GM23338 (cell line): ENCODE measurements around the gene HSP90AB1. TPM values are rescaled to one million over a fixed set of nuclear protein-coding genes. Genes with fewer than 3 reads are reported as not detected.

Experiments
- ATAC-seq: fragments of 200-7000 bp; cut with Tn5 transposase; 3 replicates; pipeline ENCODE4 v1.9.1; 2020
- DNase-seq: peaks from one replicate; pipeline ENCODE4 v3.0.0-alpha.2; 2015; ENCODE audit warnings: low spot score
- H2AFZ ChIP-seq: fragments of 200-600 bp; sonication (generic); 2 replicates; pipeline ENCODE4 v1.8.0; 2016; ENCODE audit warnings: antibody characterized with exemption, mild to moderate bottlenecking, moderate library complexity
- H3F3A ChIP-seq: fragments of 200-600 bp; sonication (generic); replicated peaks from 2 replicates; pipeline ENCODE4 v1.8.0; 2017; ENCODE audit warnings: antibody characterized with exemption, mixed run types, low read depth
- H3K27ac ChIP-seq: fragments of 200-600 bp; sonication (generic); 2 replicates; pipeline ENCODE4 v1.6.1; 2016; ENCODE audit warnings: low read depth
- H3K27me3 ChIP-seq: fragments of 200-600 bp; sonication (generic); 2 replicates; pipeline ENCODE4 v1.8.0; 2016; ENCODE audit warnings: mild to moderate bottlenecking, mixed run types, moderate library complexity; ENCODE audit not compliant: insufficient read depth
- H3K36me3 ChIP-seq: fragments of 200-600 bp; sonication (generic); 2 replicates; pipeline ENCODE4 v1.8.0; 2016; ENCODE audit warnings: mild to moderate bottlenecking; ENCODE audit not compliant: insufficient read depth
- H3K4me1 ChIP-seq: fragments of 200-600 bp; sonication (generic); 2 replicates; pipeline ENCODE4 v1.8.0; 2016; ENCODE audit warnings: mild to moderate bottlenecking, moderate library complexity; ENCODE audit not compliant: insufficient read depth
- H3K4me2 ChIP-seq: fragments of 200-600 bp; sonication (generic); 2 replicates; pipeline ENCODE4 v1.7.1; 2017; ENCODE audit warnings: mixed run types
- H3K4me3 ChIP-seq: fragments of 200-600 bp; sonication (generic); 2 replicates; pipeline ENCODE4 v1.6.1; 2016; ENCODE audit warnings: mixed run types
- H3K79me2 ChIP-seq: fragments of 200-600 bp; sonication (generic); replicated peaks from 2 replicates; pipeline ENCODE4 v1.8.0; 2017; ENCODE audit warnings: mild to moderate bottlenecking; ENCODE audit not compliant: insufficient read depth
- H3K9me2 ChIP-seq: fragments of 200-600 bp; sonication (generic); 2 replicates; pipeline ENCODE4 v1.8.0; 2017; ENCODE audit not compliant: insufficient read depth
- H4K20me1 ChIP-seq: fragments of 200-600 bp; sonication (generic); replicated peaks from 2 replicates; pipeline ENCODE4 v1.8.0; 2017; ENCODE audit warnings: mild to moderate bottlenecking; ENCODE audit not compliant: insufficient read depth
- H3K27ac Mint-ChIP-seq: 2 replicates; pipeline ENCODE4 v1.8.0; 2020; ENCODE audit warnings: inconsistent platforms, mild to moderate bottlenecking, moderate library complexity, mixed read lengths
- H3K27me3 Mint-ChIP-seq: 3 replicates; pipeline ENCODE4 v1.8.0; 2022; ENCODE audit warnings: low read depth, mild to moderate bottlenecking, moderate library complexity, mixed read lengths, inconsistent platforms; ENCODE audit not compliant: insufficient read depth, poor library complexity
- H3K36me3 Mint-ChIP-seq: 3 replicates; pipeline ENCODE4 v1.8.0; 2021; ENCODE audit warnings: low read depth, mild to moderate bottlenecking, inconsistent platforms, moderate library complexity, mixed read lengths
- H3K4me1 Mint-ChIP-seq: 3 replicates; pipeline ENCODE4 v1.8.0; 2020; ENCODE audit warnings: mild to moderate bottlenecking, inconsistent platforms, mixed read lengths
- H3K4me3 Mint-ChIP-seq: 3 replicates; pipeline ENCODE4 v1.8.0; 2021; ENCODE audit warnings: moderate library complexity, mild to moderate bottlenecking, inconsistent platforms, mixed read lengths
- H3K9me3 Mint-ChIP-seq: 3 replicates; pipeline ENCODE4 v1.8.0; 2020; ENCODE audit warnings: moderate library complexity, mild to moderate bottlenecking, inconsistent platforms, mixed read lengths
- ETS1 ChIP-seq: IDR thresholded peaks from 2 replicates; pipeline ENCODE4 v1.6.1; 2016; ENCODE audit warnings: antibody characterized with exemption
- EZH2 ChIP-seq: fragments of 200-600 bp; sonication (generic); IDR thresholded peaks from one replicate; pipeline ENCODE4 v1.8.0; 2017; ENCODE audit warnings: antibody characterized with exemption, mild to moderate bottlenecking, low read depth; ENCODE audit not compliant: unreplicated experiment
- EZH2phosphoT487 ChIP-seq: fragments of 200-600 bp; sonication (generic); IDR thresholded peaks from one replicate; pipeline ENCODE4 v1.8.1; 2018; ENCODE audit warnings: antibody characterized with exemption; ENCODE audit not compliant: unreplicated experiment
- JUNB ChIP-seq: IDR thresholded peaks from one replicate; pipeline ENCODE4 v1.6.1; 2016; ENCODE audit warnings: antibody characterized with exemption; ENCODE audit not compliant: unreplicated experiment
- NANOG ChIP-seq: IDR thresholded peaks from 2 replicates; pipeline ENCODE4 v1.6.1; 2016; ENCODE audit warnings: antibody characterized with exemption, borderline replicate concordance
- POLR2AphosphoS5 ChIP-seq: IDR thresholded peaks from 2 replicates; pipeline ENCODE4 v1.6.1; 2016; ENCODE audit warnings: antibody characterized with exemption, low read depth
- ZNF114 ChIP-seq: fragments of 250-450 bp; sonication (Bioruptor Pico); IDR thresholded peaks from 2 replicates; pipeline ENCODE4 v1.5.0; 2020; ENCODE audit warnings: mild to moderate bottlenecking, moderate library complexity
- ZNF331 ChIP-seq: fragments of 250-450 bp; sonication (Bioruptor Pico); IDR thresholded peaks from 2 replicates; pipeline ENCODE4 v1.5.0; 2020; ENCODE audit warnings: low read depth, mild to moderate bottlenecking, moderate library complexity
- ZNF462 ChIP-seq: fragments of 250-450 bp; sonication (Bioruptor Pico); IDR thresholded peaks from 2 replicates; pipeline ENCODE4 v1.5.0; 2020; ENCODE audit warnings: mild to moderate bottlenecking, moderate library complexity
- polyA plus RNA-seq: library from polyadenylated mRNA; unstranded; fragments of >200 nt; fragmentation: Nextera tagmentation; extraction: Ambion mirVana; gene quantifications from 2 replicates; pipeline ENCODE4 v1.2.1, GENCODE V29; 2016
- total RNA-seq: library from RNA; depleted of rRNA; stranded (reverse); fragments of >200 nt; shearing (Covaris generic); gene quantifications from 2 replicates; pipeline ENCODE4 v1.2.3, GENCODE V29; 2014
- TF ChIP-seq, protein P1 (sequence below): IDR thresholded peaks from one replicate; pipeline ENCODE4 v1.6.1; 2018; ENCODE audit warnings: antibody characterized with exemption; ENCODE audit not compliant: unreplicated experiment
- TF ChIP-seq, protein P2 (sequence below), 2 experiments: fragments of 200-600 bp in 1 of 2; sonication (generic) in 1 of 2; conservative IDR thresholded peaks; 2 replicates each; pipeline versions ENCODE4 v1.5.1 to v1.6.1; 2016 to 2017; ENCODE audit warnings: antibody characterized with exemption in 2 of 2, low read depth in 2 of 2, mild to moderate bottlenecking in 2 of 2, moderate library complexity in 1 of 2

Gene HSP90AB1
- total and polyA plus RNA-seq, 2 experiments from 2014 or later: 1,425 to 2,361 TPM

DNA sequence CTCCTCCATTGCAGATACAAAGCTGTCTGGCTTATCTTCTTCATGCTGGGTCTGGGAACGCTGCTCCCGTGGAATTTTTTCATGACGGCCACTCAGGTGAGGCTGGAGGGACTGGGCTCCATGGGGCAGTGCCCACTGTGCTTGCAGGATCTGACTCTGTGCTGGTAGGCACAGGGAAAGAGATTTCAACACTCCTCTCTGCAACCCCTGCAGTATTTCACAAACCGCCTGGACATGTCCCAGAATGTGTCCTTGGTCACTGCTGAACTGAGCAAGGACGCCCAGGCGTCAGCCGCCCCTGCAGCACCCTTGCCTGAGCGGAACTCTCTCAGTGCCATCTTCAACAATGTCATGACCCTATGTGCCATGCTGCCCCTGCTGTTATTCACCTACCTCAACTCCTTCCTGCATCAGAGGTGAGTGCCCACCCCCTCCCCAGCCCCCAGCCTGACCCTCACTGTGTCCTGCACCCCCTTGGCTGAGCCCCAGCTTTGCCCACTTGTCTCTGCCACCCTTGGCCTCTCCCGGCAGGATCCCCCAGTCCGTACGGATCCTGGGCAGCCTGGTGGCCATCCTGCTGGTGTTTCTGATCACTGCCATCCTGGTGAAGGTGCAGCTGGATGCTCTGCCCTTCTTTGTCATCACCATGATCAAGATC is 17.4 kb upstream of the HSP90AB1 start (continued):
- no peak for TF ChIP-seq ZNF462 (CRISPR knock-in tag)
- no peak for TF ChIP-seq POLR2AphosphoS5

DNA sequence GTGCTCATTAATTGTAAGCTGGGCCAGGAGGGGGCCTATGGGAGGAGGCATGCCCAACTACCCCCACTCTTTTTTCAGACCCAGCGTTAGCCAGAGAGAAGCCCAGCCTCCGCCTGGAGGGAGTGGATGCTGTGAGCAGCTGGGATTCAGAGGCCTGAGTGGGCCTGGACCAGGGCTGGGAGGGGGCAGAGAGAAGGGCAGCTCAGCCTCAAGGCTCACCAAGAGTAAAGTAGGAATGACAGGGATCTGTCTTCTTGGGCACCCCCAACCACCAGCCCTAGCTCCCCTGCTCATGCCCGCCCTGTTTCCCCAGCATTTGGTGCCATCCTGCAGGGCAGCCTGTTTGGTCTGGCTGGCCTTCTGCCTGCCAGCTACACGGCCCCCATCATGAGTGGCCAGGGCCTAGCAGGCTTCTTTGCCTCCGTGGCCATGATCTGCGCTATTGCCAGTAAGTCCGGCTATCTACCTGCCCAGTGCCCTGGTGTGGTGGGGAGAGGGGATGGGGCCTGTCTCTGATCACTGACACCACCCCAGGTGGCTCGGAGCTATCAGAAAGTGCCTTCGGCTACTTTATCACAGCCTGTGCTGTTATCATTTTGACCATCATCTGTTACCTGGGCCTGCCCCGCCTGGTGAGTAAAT is 16.7 kb upstream of the HSP90AB1 start:
- Mint-ChIP-seq H3K27ac (0 out of 2 replicates have a peak overlapping the region, but pooled peaks have one; percentile 62), H3K36me3 (peaks cover 70% of the 10 kb centered on the region), H3K9me3 (no peaks in the 10 kb centered on the region; the same call in 2 of the 3 replicates), H3K4me3 (no peak overlapping the region), H3K4me1 (peaks cover 56% of the 10 kb centered on the region), H3K27me3 (peaks cover 24% of the 10 kb centered on the region)
- Histone ChIP-seq H3K4me1 (peaks cover 24% of the 10 kb centered on the region), H3K4me2 (no peak overlapping the region), H3K9me2 (no peaks in the 10 kb centered on the region), H4K20me1 (peaks cover 32% of the 10 kb centered on the region), H3K4me3 (no peak overlapping the region), H3K27ac (no peak overlapping the region), H3F3A (peaks cover 16% of the 10 kb centered on the region), H3K79me2 (peaks cover 30% of the 10 kb centered on the region), H3K27me3 (no peaks in the 10 kb centered on the region), H2AFZ (no peak overlapping the region), H3K36me3 (peaks cover 4% of the 10 kb centered on the region; the same call in 1 of the 2 replicates)
- DNase-seq: no peak
- no peak for ATAC-seq
- TF ChIP-seq POLR2AphosphoS5 (no peak), NANOG (no peak), JUNB (no peak), ETS1 (no peak), ZNF114 (no peak), ZNF331 (CRISPR knock-in tag) (no peak), EZH2 (no peak), EZH2phosphoT487 (no peak)
- TF ChIP-seq, protein P1, sequence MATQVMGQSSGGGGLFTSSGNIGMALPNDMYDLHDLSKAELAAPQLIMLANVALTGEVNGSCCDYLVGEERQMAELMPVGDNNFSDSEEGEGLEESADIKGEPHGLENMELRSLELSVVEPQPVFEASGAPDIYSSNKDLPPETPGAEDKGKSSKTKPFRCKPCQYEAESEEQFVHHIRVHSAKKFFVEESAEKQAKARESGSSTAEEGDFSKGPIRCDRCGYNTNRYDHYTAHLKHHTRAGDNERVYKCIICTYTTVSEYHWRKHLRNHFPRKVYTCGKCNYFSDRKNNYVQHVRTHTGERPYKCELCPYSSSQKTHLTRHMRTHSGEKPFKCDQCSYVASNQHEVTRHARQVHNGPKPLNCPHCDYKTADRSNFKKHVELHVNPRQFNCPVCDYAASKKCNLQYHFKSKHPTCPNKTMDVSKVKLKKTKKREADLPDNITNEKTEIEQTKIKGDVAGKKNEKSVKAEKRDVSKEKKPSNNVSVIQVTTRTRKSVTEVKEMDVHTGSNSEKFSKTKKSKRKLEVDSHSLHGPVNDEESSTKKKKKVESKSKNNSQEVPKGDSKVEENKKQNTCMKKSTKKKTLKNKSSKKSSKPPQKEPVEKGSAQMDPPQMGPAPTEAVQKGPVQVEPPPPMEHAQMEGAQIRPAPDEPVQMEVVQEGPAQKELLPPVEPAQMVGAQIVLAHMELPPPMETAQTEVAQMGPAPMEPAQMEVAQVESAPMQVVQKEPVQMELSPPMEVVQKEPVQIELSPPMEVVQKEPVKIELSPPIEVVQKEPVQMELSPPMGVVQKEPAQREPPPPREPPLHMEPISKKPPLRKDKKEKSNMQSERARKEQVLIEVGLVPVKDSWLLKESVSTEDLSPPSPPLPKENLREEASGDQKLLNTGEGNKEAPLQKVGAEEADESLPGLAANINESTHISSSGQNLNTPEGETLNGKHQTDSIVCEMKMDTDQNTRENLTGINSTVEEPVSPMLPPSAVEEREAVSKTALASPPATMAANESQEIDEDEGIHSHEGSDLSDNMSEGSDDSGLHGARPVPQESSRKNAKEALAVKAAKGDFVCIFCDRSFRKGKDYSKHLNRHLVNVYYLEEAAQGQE: no peak
- TF ChIP-seq, protein P2, sequence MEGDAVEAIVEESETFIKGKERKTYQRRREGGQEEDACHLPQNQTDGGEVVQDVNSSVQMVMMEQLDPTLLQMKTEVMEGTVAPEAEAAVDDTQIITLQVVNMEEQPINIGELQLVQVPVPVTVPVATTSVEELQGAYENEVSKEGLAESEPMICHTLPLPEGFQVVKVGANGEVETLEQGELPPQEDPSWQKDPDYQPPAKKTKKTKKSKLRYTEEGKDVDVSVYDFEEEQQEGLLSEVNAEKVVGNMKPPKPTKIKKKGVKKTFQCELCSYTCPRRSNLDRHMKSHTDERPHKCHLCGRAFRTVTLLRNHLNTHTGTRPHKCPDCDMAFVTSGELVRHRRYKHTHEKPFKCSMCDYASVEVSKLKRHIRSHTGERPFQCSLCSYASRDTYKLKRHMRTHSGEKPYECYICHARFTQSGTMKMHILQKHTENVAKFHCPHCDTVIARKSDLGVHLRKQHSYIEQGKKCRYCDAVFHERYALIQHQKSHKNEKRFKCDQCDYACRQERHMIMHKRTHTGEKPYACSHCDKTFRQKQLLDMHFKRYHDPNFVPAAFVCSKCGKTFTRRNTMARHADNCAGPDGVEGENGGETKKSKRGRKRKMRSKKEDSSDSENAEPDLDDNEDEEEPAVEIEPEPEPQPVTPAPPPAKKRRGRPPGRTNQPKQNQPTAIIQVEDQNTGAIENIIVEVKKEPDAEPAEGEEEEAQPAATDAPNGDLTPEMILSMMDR (conservative IDR thresholded peaks at IDR 0.05; ENCODE audit: low read depth in 2 of 2): no peak
